HUES6 (cell line): ENCODE measurements around the gene GLB1L3.

Source experiments
- H3K27ac ChIP-seq: 2 replicates; pipeline ENCODE4 v1.7.0; 2013; ENCODE audit warnings: low read depth, mild to moderate bottlenecking, low read length, inconsistent platforms
- H3K27me3 ChIP-seq: 2 replicates; pipeline ENCODE4 v1.6.1; 2013; ENCODE audit warnings: low read length; ENCODE audit not compliant: control insufficient read depth, insufficient read depth
- H3K36me3 ChIP-seq: 2 replicates; pipeline ENCODE4 v1.6.1; 2013; ENCODE audit warnings: low read length; ENCODE audit not compliant: control insufficient read depth, insufficient read depth
- H3K4me1 ChIP-seq: 2 replicates; pipeline ENCODE4 v1.6.1; 2013; ENCODE audit warnings: low read length; ENCODE audit not compliant: control insufficient read depth, insufficient read depth
- H3K4me3 ChIP-seq: 2 replicates; pipeline ENCODE4 v1.5.1; 2013; ENCODE audit warnings: low read depth, low read length
- H3K9ac ChIP-seq: one replicate; pipeline ENCODE4 v1.6.1; 2013; ENCODE audit warnings: mild to moderate bottlenecking, low read length
- H3K9me3 ChIP-seq: 2 replicates; pipeline ENCODE4 v1.6.1; 2013; ENCODE audit warnings: low read depth, low read length; ENCODE audit not compliant: control insufficient read depth, insufficient read depth

Gene GLB1L3

GRCh38 chr11:134289789-134290188 is 13.6 kb downstream of the GLB1L3 start:
- Histone ChIP-seq H3K4me1 (peaks cover 20% of the 10 kb centered on the region), H3K27me3 (no peaks in the 10 kb centered on the region), H3K36me3 (peaks cover 16% of the 10 kb centered on the region), H3K9me3 (no peaks in the 10 kb centered on the region), H3K4me3 (no peak overlapping the region), H3K9ac (no peak overlapping the region), H3K27ac (no peak overlapping the region)

- H3K27me3 ChIP-seq: no peaks in the 10 kb centered on the region
- peaks cover 16% of the 10 kb centered on the region for H3K36me3 ChIP-seq
- no peak overlapping the region for H3K27ac ChIP-seq
- no peak overlapping the region for H3K9ac ChIP-seq
- H3K9me3 ChIP-seq: no peaks in the 10 kb centered on the region
- no peak overlapping the region for H3K4me3 ChIP-seq
- H3K4me1 ChIP-seq: peaks cover 20% of the 10 kb centered on the region
Observed at GRCh38 chr11:134290646-134291045, 14.5 kb downstream of the GLB1L3 start.

DNA sequence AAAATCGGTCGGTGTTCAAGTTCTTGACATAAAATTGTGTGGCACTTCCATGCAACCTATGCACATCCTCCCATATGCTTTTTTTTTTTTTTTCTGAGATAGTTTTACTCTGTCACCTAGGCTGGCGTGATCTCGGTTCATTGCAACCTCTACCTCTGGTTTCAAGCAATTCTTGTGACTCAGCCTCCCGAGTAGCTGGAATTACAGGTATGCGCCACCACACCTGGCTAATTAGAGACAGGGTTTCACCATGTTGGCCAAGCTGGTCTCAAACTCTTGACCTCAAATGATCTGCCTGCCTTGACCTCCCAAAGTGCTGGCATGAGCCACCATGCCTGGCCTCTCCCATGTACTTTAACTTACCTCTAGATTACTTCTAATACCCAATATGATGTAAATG is 15.0 kb downstream of the GLB1L3 start:
- Histone ChIP-seq H3K27me3 (no peaks in the 10 kb centered on the region), H3K9ac (no peak overlapping the region), H3K4me3 (no peak overlapping the region), H3K36me3 (peaks cover 14% of the 10 kb centered on the region), H3K27ac (no peak overlapping the region), H3K4me1 (peaks cover 20% of the 10 kb centered on the region), H3K9me3 (no peaks in the 10 kb centered on the region)

DNA sequence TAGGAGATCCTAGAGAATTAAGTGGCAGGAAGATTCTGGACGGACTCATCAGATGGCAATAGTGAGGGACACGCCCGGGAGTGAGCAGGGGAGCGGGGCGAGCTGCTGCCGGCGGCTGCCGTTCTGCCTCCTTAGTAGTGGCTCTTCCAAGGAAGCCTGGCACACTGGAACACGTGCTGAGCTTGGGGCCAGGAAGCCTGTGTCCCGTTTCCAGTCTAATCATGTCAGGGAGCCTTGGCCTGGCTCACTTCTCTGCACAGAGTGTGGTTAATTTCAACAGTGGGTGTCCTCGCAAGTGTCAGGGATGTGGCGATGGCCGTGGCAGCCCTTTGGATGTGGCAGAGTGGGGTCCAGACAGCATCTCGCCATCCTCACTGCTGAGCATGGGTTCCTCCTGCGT is 16.5 kb downstream of the GLB1L3 start:
- peaks cover 12% of the 10 kb centered on the region for H3K36me3 ChIP-seq
- no peak overlapping the region for H3K9ac ChIP-seq
- H3K27ac ChIP-seq: no peak overlapping the region
- no peak overlapping the region for H3K4me3 ChIP-seq
- no peaks in the 10 kb centered on the region for H3K27me3 ChIP-seq
- H3K4me1 ChIP-seq: peaks cover 18% of the 10 kb centered on the region
- H3K9me3 ChIP-seq: no peaks in the 10 kb centered on the region

- Histone ChIP-seq H3K27me3 (no peaks in the 10 kb centered on the region), H3K27ac (no peak overlapping the region), H3K9ac (no peak overlapping the region), H3K4me1 (peaks cover 14% of the 10 kb centered on the region), H3K4me3 (no peak overlapping the region), H3K36me3 (peaks cover 12% of the 10 kb centered on the region), H3K9me3 (no peaks in the 10 kb centered on the region)
Observed at GRCh38 chr11:134293119-134294113, 17.2 kb downstream of the GLB1L3 start.

GRCh38 chr11:134294664-134295063 is 18.5 kb downstream of the GLB1L3 start:
- Histone ChIP-seq H3K4me3 (no peak overlapping the region), H3K9ac (no peak overlapping the region), H3K36me3 (peaks cover 14% of the 10 kb centered on the region), H3K27ac (no peak overlapping the region), H3K4me1 (peaks cover 3% of the 10 kb centered on the region), H3K9me3 (no peaks in the 10 kb centered on the region), H3K27me3 (no peaks in the 10 kb centered on the region)

- H3K27me3 ChIP-seq: no peaks in the 10 kb centered on the region
- peaks cover 5% of the 10 kb centered on the region; the same call in 1 of the 2 replicates for H3K9me3 ChIP-seq
- H3K9ac ChIP-seq: no peak overlapping the region
- peaks cover 10% of the 10 kb centered on the region for H3K36me3 ChIP-seq
- H3K4me3 ChIP-seq: no peak overlapping the region
- no peak overlapping the region for H3K27ac ChIP-seq
- peaks cover 8% of the 10 kb centered on the region; the same call in 1 of the 2 replicates for H3K4me1 ChIP-seq
Observed at GRCh38 chr11:134312223-134312622, 36.0 kb downstream of the GLB1L3 start.

GRCh38 chr11:134312807-134313206 is 36.6 kb downstream of the GLB1L3 start:
- H3K9ac ChIP-seq: no peak overlapping the region
- no peak overlapping the region for H3K27ac ChIP-seq
- H3K27me3 ChIP-seq: no peaks in the 10 kb centered on the region
- peaks cover 8% of the 10 kb centered on the region; the same call in 1 of the 2 replicates for H3K4me1 ChIP-seq
- no peak overlapping the region for H3K4me3 ChIP-seq
- H3K36me3 ChIP-seq: peaks cover 5% of the 10 kb centered on the region
- H3K9me3 ChIP-seq: peaks cover 5% of the 10 kb centered on the region; the same call in 1 of the 2 replicates

DNA sequence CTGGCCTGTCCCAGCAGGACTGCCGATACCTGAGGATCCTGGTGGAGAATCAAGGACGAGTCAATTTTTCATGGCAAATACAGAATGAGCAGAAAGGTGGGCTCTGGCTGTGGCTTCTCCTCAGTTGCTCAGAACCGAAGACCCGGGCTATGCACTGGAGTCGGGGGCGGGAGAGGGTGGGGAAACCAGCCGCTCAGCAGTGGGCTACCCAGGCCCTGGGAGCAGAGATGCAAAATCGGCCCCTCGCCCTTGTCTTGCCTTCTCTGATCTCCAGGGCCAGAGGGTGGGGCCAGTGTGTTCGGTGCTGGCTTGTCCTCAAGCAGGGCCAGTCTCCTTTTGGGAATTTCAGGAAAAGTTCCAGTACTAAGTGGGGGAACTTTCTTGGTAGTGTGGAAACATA is 37.2 kb downstream of the GLB1L3 start:
- Histone ChIP-seq H3K9me3 (peaks cover 5% of the 10 kb centered on the region; the same call in 1 of the 2 replicates), H3K9ac (no peak overlapping the region), H3K4me1 (peaks cover 8% of the 10 kb centered on the region; the same call in 1 of the 2 replicates), H3K27me3 (no peaks in the 10 kb centered on the region), H3K4me3 (no peak overlapping the region), H3K27ac (no peak overlapping the region), H3K36me3 (peaks cover 4% of the 10 kb centered on the region)

DNA sequence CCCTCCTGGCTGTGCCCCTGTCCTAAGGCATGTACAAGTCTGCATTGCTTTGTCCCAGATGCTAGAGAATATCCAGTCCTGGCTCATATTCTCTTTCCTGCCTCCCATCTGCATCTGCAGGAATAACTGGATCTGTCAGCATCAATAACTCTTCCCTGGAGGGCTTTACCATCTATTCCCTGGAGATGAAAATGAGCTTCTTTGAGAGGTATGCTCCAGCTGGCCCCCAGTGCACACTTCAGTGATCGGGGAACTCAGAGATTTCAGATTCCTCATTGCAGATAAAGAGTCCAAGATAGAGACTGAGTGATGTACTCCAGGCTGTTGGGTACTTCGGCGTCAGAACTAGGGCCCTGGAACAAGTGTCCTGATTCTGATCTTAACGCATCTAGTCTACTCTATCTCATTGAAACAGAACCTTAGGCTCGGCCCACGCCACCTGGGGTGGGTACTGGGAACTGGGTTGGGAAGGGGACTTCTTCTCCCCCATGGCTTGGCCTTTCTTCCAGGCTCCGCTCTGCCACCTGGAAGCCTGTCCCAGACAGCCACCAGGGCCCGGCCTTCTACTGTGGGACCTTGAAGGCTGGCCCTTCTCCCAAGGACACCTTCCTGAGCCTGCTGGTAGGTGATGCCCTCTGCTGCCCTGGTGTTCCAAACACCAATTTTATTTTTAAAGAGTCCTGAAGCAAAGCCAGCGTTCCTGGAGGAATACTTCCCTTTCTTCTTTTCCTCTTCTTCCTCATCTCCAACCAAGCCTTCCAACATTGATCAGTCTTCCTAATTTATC is 37.8 kb downstream of the GLB1L3 start:
- no peak overlapping the region for H3K9ac ChIP-seq
- H3K27me3 ChIP-seq: no peaks in the 10 kb centered on the region
- no peak overlapping the region for H3K27ac ChIP-seq
- H3K9me3 ChIP-seq: peaks cover 5% of the 10 kb centered on the region; the same call in 1 of the 2 replicates
- peaks cover 6% of the 10 kb centered on the region for H3K36me3 ChIP-seq
- no peak overlapping the region for H3K4me3 ChIP-seq
- H3K4me1 ChIP-seq: peaks cover 8% of the 10 kb centered on the region; the same call in 1 of the 2 replicates
